Left ventricle myocardium inferior (tissue), 1 donor: ENCODE results near the gene RAB34. TPM values are rescaled to one million over a fixed set of nuclear protein-coding genes. Genes with fewer than 3 reads are reported as not detected.
A peak's percentile ranks its signal among the peaks of the same experiment; 100 is the strongest.

Experiments used
- DNase-seq: peaks from one replicate; pipeline ENCODE4 v3.0.0-alpha.2; 2020
- H3K27ac ChIP-seq: fragments of 200-600 bp; replicated peaks from 2 replicates; pipeline ENCODE4 v1.8.0; 2021
- H3K27me3 ChIP-seq: fragments of 200-600 bp; 2 replicates; pipeline ENCODE4 v1.8.0; 2021; ENCODE audit warnings: low read depth
- H3K36me3 ChIP-seq: fragments of 200-600 bp; 2 replicates; pipeline ENCODE4 v1.8.0; 2021
- H3K4me1 ChIP-seq: fragments of 200-600 bp; 2 replicates; pipeline ENCODE4 v1.8.0; 2021
- H3K4me3 ChIP-seq: fragments of 200-600 bp; 2 replicates; pipeline ENCODE4 v1.8.0; 2021; ENCODE audit warnings: mild to moderate bottlenecking, moderate library complexity
- H3K9me3 ChIP-seq: fragments of 200-600 bp; replicated peaks from 2 replicates; pipeline ENCODE4 v1.8.0; 2021
- CTCF ChIP-seq: fragments of 200-600 bp; IDR thresholded peaks from 2 replicates; pipeline ENCODE4 v1.8.0; 2021; ENCODE audit warnings: antibody characterized with exemption, mild to moderate bottlenecking, borderline replicate concordance
- intact Hi-C: fragments of 100-400 bp; cut with micrococcal nuclease; formaldehyde crosslinking; loops from one replicate; pipeline ENCODE4 v1.11.0; 2022
- total RNA-seq: library from RNA; stranded (reverse); fragmentation: NEBNext Ultra II Directional; extraction: Animal tissue kit (Norgen Biotek cat#: 25700); gene quantifications from one replicate; pipeline ENCODE4 v1.2.1, GENCODE V29; 2021
- donor health status: DM: no; HTN: yes; CAD: no; lungs with severe emphysema.

Gene RAB34
- total RNA-seq, 1 donor from 2014 or later = 13.1 TPM

- Histone ChIP-seq H3K36me3 (peaks cover 13% of the 10 kb centered on the region), H3K4me1 (peaks cover 57% of the 10 kb centered on the region), H3K9me3 (no peaks in the 10 kb centered on the region), H3K4me3 (no peak overlapping the region), H3K27me3 (no peaks in the 10 kb centered on the region), H3K27ac (no peak overlapping the region)
- no peak for TF ChIP-seq CTCF
- intact Hi-C loops = no loop called here
- no peak for DNase-seq
Observed at GRCh38 chr17:28747801-28748750, 30.4 kb upstream of the RAB34 start.

GRCh38 chr17:28747051-28747691 lies 29.5 kb upstream of the RAB34 start:
- no peak overlapping the region for H3K4me3 ChIP-seq
- H3K36me3 ChIP-seq = peaks cover 13% of the 10 kb centered on the region
- intact Hi-C loops = no loop called here
- H3K4me1 ChIP-seq = peaks cover 62% of the 10 kb centered on the region
- no peaks in the 10 kb centered on the region for H3K27me3 ChIP-seq
- TF ChIP-seq CTCF = no peak
- no peaks in the 10 kb centered on the region for H3K9me3 ChIP-seq
- DNase-seq = no peak
- H3K27ac ChIP-seq = peak overlapping the region; percentile 30

GRCh38 chr17:28746611-28747050 lies 29.0 kb upstream of the RAB34 start:
- intact Hi-C loops = no loop called here
- TF ChIP-seq CTCF = no peak
- no peak for DNase-seq
- peaks cover 62% of the 10 kb centered on the region for H3K4me1 ChIP-seq
- H3K36me3 ChIP-seq = peaks cover 13% of the 10 kb centered on the region
- H3K27me3 ChIP-seq = no peaks in the 10 kb centered on the region
- no peak overlapping the region for H3K4me3 ChIP-seq
- no peaks in the 10 kb centered on the region for H3K9me3 ChIP-seq
- H3K27ac ChIP-seq = peak overlapping the region; percentile 30

GRCh38 chr17:28745786-28746411 lies 28.2 kb upstream of the RAB34 start:
- H3K36me3 ChIP-seq = peaks cover 13% of the 10 kb centered on the region
- H3K27ac ChIP-seq = peak overlapping the region; percentile 87
- DNase-seq = no peak
- H3K9me3 ChIP-seq = no peaks in the 10 kb centered on the region
- intact Hi-C loops = no loop called here
- no peak for TF ChIP-seq CTCF
- peaks cover 62% of the 10 kb centered on the region for H3K4me1 ChIP-seq
- no peaks in the 10 kb centered on the region for H3K27me3 ChIP-seq
- H3K4me3 ChIP-seq = peak overlapping the region; percentile 84

GRCh38 chr17:28744972-28745785 lies 27.5 kb upstream of the RAB34 start:
- no peak for TF ChIP-seq CTCF
- no peak for DNase-seq
- H3K9me3 ChIP-seq = no peaks in the 10 kb centered on the region
- no peaks in the 10 kb centered on the region for H3K27me3 ChIP-seq
- H3K4me1 ChIP-seq = peaks cover 59% of the 10 kb centered on the region
- peaks cover 13% of the 10 kb centered on the region for H3K36me3 ChIP-seq
- peak overlapping the region; percentile 84 for H3K4me3 ChIP-seq
- intact Hi-C loops = no loop called here
- H3K27ac ChIP-seq = peak overlapping the region; percentile 87
